ENCODE measurements around the gene PPP1R3D.

GRCh38 chr20:59988141-59988540, 48.0 kb upstream of the PPP1R3D start:
- no peak for TF ChIP-seq POLR2A (IDR thresholded peaks at IDR 0.05)
- TF ChIP-seq, protein P1, sequence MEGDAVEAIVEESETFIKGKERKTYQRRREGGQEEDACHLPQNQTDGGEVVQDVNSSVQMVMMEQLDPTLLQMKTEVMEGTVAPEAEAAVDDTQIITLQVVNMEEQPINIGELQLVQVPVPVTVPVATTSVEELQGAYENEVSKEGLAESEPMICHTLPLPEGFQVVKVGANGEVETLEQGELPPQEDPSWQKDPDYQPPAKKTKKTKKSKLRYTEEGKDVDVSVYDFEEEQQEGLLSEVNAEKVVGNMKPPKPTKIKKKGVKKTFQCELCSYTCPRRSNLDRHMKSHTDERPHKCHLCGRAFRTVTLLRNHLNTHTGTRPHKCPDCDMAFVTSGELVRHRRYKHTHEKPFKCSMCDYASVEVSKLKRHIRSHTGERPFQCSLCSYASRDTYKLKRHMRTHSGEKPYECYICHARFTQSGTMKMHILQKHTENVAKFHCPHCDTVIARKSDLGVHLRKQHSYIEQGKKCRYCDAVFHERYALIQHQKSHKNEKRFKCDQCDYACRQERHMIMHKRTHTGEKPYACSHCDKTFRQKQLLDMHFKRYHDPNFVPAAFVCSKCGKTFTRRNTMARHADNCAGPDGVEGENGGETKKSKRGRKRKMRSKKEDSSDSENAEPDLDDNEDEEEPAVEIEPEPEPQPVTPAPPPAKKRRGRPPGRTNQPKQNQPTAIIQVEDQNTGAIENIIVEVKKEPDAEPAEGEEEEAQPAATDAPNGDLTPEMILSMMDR (IDR thresholded peaks at IDR 0.05), result no peak
- no peak for TF ChIP-seq EP300 (IDR thresholded peaks at IDR 0.05)

Data from ovary (tissue), 3 donors.